Aorta (tissue), 5 donors: ENCODE data around the gene RNF223. TPM values are rescaled to one million over a fixed set of nuclear protein-coding genes. Genes with fewer than 3 reads are reported as not detected.

Source experiments
- ATAC-seq: fragments of 200-7000 bp; cut with Tn5 transposase; one replicate; pipeline ENCODE4 v1.9.1; 2022; ENCODE audit warnings: moderate library complexity; ENCODE audit not compliant: low FRiP score
- DNase-seq, 2 donors: peaks; one replicate each; pipeline ENCODE4 v3.0.0-alpha.2; 2020
- H3K27ac ChIP-seq, 2 donors: one replicate each; pipeline ENCODE4 v1.5.1; 2013; ENCODE audit warnings: low read length in 2 of 2, mild to moderate bottlenecking in 2 of 2, moderate library complexity in 2 of 2, control low read depth in 1 of 2, inconsistent platforms in 1 of 2, low read depth in 1 of 2
- H3K27me3 ChIP-seq, 2 donors: one replicate each; pipeline ENCODE4 v1.6.1; 2013; ENCODE audit warnings: control low read depth in 1 of 2, low read length in 1 of 2, mild to moderate bottlenecking in 1 of 2, moderate library complexity in 1 of 2; ENCODE audit not compliant: insufficient read depth in 2 of 2, control insufficient read depth in 1 of 2
- H3K36me3 ChIP-seq, 2 donors: one replicate each; pipeline ENCODE4 v1.6.1; 2013; ENCODE audit warnings: control low read depth in 1 of 2, low read length in 1 of 2, mild to moderate bottlenecking in 1 of 2; ENCODE audit not compliant: insufficient read depth in 2 of 2, control insufficient read depth in 1 of 2
- H3K4me1 ChIP-seq, 2 donors: one replicate each; pipeline ENCODE4 v1.6.1; 2013; ENCODE audit warnings: low read length in 2 of 2, control low read depth in 1 of 2, mild to moderate bottlenecking in 1 of 2, moderate library complexity in 1 of 2; ENCODE audit not compliant: insufficient read depth in 2 of 2, control insufficient read depth in 1 of 2
- H3K4me3 ChIP-seq, 2 donors: one replicate each; pipeline ENCODE4 v1.5.1; 2013; ENCODE audit warnings: low read length in 2 of 2, control low read depth in 1 of 2, mild to moderate bottlenecking in 1 of 2
- H3K9me3 ChIP-seq: one replicate; pipeline ENCODE4 v1.6.1; 2013; ENCODE audit warnings: mild to moderate bottlenecking, low read length; ENCODE audit not compliant: control insufficient read depth
- WGBS, 2 donors: extraction: QIAGEN DNeasy Blood & Tissue Kit; methylation state at CpG; one replicate each; pipeline ENCODE4 v1.1.7; 2013; 5-methylcytosine and 5-hydroxymethylcytosine counted together
- intact Hi-C, 2 donors: fragments of 100-400 bp; cut with DNase I; formaldehyde crosslinking; loops; one replicate each; pipeline versions ENCODE4 v1.14.2 to v1.15.0; 2022
- polyA plus RNA-seq, 2 donors: library from polyadenylated mRNA; stranded (reverse); fragments of 200-250 nt; gene quantifications; one replicate each; pipeline ENCODE4 v1.2.3, GENCODE V29; 2013
- total RNA-seq, 2 donors: library from RNA; stranded (reverse); fragmentation: NEBNext Ultra II Directional; extraction: Animal tissue kit (Norgen Biotek cat#: 25700); gene quantifications; one replicate each; pipeline ENCODE4 v1.2.1, GENCODE V29; 2021
- donor health status: healthy with polysubstance abuse.
- donor health status: Bipolar disorder and iron deficiency.
- donor health status: DM: no; HTN: no; CAD: no.
- donor health status: DM: no; HTN: no; CAD: no.
- donor health status: DM: yes; HTN: yes; CAD: no.

RNF223 gene
- total and polyA plus RNA-seq, 4 donors, result not detected

- Histone ChIP-seq H3K36me3 (no peaks in the 10 kb centered on the region), H3K27me3 (no peaks in the 10 kb centered on the region), H3K27ac (no peak overlapping the region), H3K4me3 (no peak overlapping the region), H3K4me1 (no peaks in the 10 kb centered on the region), H3K9me3 (no peaks in the 10 kb centered on the region)
- ATAC-seq (no peak), DNase-seq (no peak)
- 59 to 62% methylated on average over 25 to 31 of the region's 31 CpGs for WGBS, 2 donors
- intact Hi-C loops, result loop anchor here in 1 of 2 donors (5.0 kb wide), 1 partner anchor 32 kb away; no protein-coding TSS in a partner anchor
Measured at GRCh38 chr1:1024771-1025699, 49.1 kb downstream of the RNF223 start.

GRCh38 chr1:1024149-1024770 lies 49.8 kb downstream of the RNF223 start:
- ATAC-seq, result no peak

GRCh38 chr1:1023700-1024099 lies 50.4 kb downstream of the RNF223 start:
- Histone ChIP-seq H3K27me3 (no peaks in the 10 kb centered on the region), H3K4me1 (no peaks in the 10 kb centered on the region), H3K4me3 (no peak overlapping the region), H3K36me3 (no peaks in the 10 kb centered on the region), H3K9me3 (no peaks in the 10 kb centered on the region), H3K27ac (no peak overlapping the region)
- intact Hi-C loops, result loop anchor here in 1 of 2 donors (5.0 kb wide), 1 partner anchor 34 kb away; no protein-coding TSS in a partner anchor
- ATAC-seq (no peak), DNase-seq (no peak)
- WGBS, 2 donors, result 80 to 83% methylated on average over 13 of the region's 13 CpGs

More at GRCh38 chr1:1024149-1024770, 49.8 kb downstream of the RNF223 start:
- no peaks in the 10 kb centered on the region for H3K4me1 ChIP-seq
- no peak for DNase-seq
- intact Hi-C loops, result loop anchor here in 1 of 2 donors (5.0 kb wide), 1 partner anchor 33 kb away; no protein-coding TSS in a partner anchor
- H3K27me3 ChIP-seq, result no peaks in the 10 kb centered on the region
- H3K9me3 ChIP-seq, result no peaks in the 10 kb centered on the region
- no peak overlapping the region for H3K27ac ChIP-seq
- H3K4me3 ChIP-seq, result no peak overlapping the region
- no peaks in the 10 kb centered on the region for H3K36me3 ChIP-seq
- WGBS, 2 donors, result 90 to 94% methylated on average over 9 of the region's 9 CpGs

DNA sequence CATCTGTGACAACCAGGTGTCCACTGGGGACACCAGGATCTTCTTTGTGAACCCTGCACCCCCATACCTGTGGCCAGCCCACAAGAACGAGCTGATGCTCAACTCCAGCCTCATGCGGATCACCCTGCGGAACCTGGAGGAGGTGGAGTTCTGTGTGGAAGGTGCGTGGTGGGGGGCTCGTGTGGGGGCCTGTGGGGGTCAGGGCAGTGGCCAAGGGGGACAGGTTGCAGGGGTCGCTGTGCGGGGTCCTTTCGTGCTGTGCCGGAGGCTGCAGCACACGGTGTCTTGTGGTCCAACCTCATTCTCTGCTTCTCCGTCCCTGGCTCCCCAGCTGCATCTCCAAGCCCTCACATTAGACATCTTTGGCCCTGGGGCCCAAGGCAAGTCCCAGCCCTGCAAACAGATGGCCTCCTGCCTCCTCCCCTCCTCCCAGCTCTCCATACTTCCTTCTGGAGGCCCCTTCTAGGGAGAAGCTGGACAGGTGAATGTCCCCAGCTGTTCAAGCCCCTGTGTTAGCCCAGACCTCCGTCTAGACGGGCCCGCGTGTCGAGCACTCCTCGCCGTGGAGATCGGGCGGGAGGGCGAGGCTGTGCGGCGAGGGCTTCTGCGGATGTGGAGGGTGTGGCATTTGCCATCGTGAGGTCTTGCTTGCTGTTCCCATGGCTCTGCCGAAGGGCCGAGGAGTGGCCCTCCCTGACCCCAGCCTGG lies 51.6 kb downstream of the RNF223 start:
- DNase-seq (no peak), ATAC-seq (no peak)
- Histone ChIP-seq H3K27ac (no peak overlapping the region), H3K9me3 (no peaks in the 10 kb centered on the region), H3K27me3 (no peaks in the 10 kb centered on the region), H3K4me1 (no peaks in the 10 kb centered on the region), H3K4me3 (no peak overlapping the region), H3K36me3 (no peaks in the 10 kb centered on the region)
- 93 to 94% methylated on average over 23 to 27 of the region's 27 CpGs for WGBS, 2 donors
- intact Hi-C loops, result loop anchor here in 1 of 2 donors (5.0 kb wide), 1 partner anchor 35 kb away; no protein-coding TSS in a partner anchor

- no peaks in the 10 kb centered on the region for H3K9me3 ChIP-seq
- WGBS, 2 donors, result 94 to 97% methylated on average over 10 of the region's 10 CpGs
- DNase-seq (no peak), ATAC-seq (no peak)
- H3K27ac ChIP-seq, result no peak overlapping the region
- H3K4me1 ChIP-seq, result no peaks in the 10 kb centered on the region
- intact Hi-C loops, result loop anchor here in 1 of 2 donors (5.0 kb wide), 1 partner anchor 35 kb away; no protein-coding TSS in a partner anchor
- H3K36me3 ChIP-seq, result no peaks in the 10 kb centered on the region
- H3K4me3 ChIP-seq, result no peak overlapping the region
- H3K27me3 ChIP-seq, result no peaks in the 10 kb centered on the region
Measured at GRCh38 chr1:1021920-1022259, 52.2 kb downstream of the RNF223 start.

GRCh38 chr1:1021010-1021919 lies 52.8 kb downstream of the RNF223 start:
- ATAC-seq, result no peak
- no peaks in the 10 kb centered on the region for H3K4me1 ChIP-seq
- H3K4me3 ChIP-seq, result no peak overlapping the region
- no peaks in the 10 kb centered on the region for H3K36me3 ChIP-seq
- 47 to 49% methylated on average over 33 of the region's 33 CpGs for WGBS, 2 donors
- DNase-seq, result no peak
- no peaks in the 10 kb centered on the region for H3K27me3 ChIP-seq
- no peak overlapping the region for H3K27ac ChIP-seq
- H3K9me3 ChIP-seq, result no peaks in the 10 kb centered on the region
- intact Hi-C loops, result loop anchor here in 1 of 2 donors (5.0 kb wide), 1 partner anchor 36 kb away; no protein-coding TSS in a partner anchor
